Spleen (tissue), 7 donors: ENCODE measurements around the gene LRRC49.

ENCODE experiments used
- POLR2A ChIP-seq, 3 donors: fragments of 450-650 bp; IDR thresholded peaks; one replicate each; pipeline ENCODE4 v1.5.1; 2017; ENCODE audit warnings: antibody characterized with exemption in 3 of 3, mild to moderate bottlenecking in 1 of 3
- POLR2AphosphoS5 ChIP-seq, 3 donors: sonication (generic); formaldehyde crosslinking; IDR thresholded peaks; one replicate each; pipeline ENCODE4 v1.5.1; 2017; ENCODE audit warnings: antibody characterized with exemption in 3 of 3
- TF ChIP-seq, protein P1 (sequence below), 11 experiments: fragments of 200-600 bp in 7 of 11; fragments of 450-650 bp in 4 of 11; sonication (generic) in 4 of 11; IDR thresholded peaks in 8 of 11; conservative IDR thresholded peaks in 3 of 11; 1 replicate in 7 of 11; 2 replicates in 4 of 11; pipeline versions ENCODE4 v1.4.0 to v1.8.0; 2016 to 2021; ENCODE audit warnings: antibody characterized with exemption in 11 of 11, inconsistent platforms in 4 of 11, mild to moderate bottlenecking in 1 of 11
- donor health status: DM: no; HTN: no; CAD: no; lungs with moderate emphysema.
- donor health status: DM: no; HTN: no; CAD: no.
- donor health status: DM: no; HTN: no; CAD: no.

DNA sequence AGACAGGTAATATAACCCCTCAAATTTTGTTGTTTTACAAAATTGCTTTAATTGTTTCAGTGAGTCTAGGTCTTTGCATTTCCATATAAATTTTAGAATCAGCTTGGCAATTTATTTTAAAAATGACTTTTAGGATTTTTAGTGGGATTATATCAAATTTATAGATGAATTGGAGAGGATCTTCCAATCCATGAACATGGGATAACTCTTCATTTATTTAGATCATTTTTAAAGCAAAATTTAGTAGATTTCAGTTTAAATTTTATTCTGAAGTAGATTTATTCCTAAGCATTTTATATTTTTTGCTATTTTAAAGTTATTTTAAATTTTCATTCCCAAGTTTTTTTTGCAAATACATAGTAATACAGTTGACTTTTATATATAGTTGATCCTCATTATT is 164.5 kb downstream of the LRRC49 start:
- TF ChIP-seq, protein P1, sequence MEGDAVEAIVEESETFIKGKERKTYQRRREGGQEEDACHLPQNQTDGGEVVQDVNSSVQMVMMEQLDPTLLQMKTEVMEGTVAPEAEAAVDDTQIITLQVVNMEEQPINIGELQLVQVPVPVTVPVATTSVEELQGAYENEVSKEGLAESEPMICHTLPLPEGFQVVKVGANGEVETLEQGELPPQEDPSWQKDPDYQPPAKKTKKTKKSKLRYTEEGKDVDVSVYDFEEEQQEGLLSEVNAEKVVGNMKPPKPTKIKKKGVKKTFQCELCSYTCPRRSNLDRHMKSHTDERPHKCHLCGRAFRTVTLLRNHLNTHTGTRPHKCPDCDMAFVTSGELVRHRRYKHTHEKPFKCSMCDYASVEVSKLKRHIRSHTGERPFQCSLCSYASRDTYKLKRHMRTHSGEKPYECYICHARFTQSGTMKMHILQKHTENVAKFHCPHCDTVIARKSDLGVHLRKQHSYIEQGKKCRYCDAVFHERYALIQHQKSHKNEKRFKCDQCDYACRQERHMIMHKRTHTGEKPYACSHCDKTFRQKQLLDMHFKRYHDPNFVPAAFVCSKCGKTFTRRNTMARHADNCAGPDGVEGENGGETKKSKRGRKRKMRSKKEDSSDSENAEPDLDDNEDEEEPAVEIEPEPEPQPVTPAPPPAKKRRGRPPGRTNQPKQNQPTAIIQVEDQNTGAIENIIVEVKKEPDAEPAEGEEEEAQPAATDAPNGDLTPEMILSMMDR (IDR thresholded peaks at IDR 0.05 in 8 of 11, conservative IDR thresholded peaks at IDR 0.05 in 3 of 11), result no peak
- TF ChIP-seq POLR2A (IDR thresholded peaks at IDR 0.05), result no peak
- no peak for TF ChIP-seq POLR2AphosphoS5 (IDR thresholded peaks at IDR 0.05)
